Measurements from ENCODE around the gene RND2. TPM values are rescaled to one million over a fixed set of nuclear protein-coding genes. Genes with fewer than 3 reads are reported as not detected.
"Not testable (repeated sequence)": the region's sequence is repeated elsewhere in the genome, so short reads cannot be mapped to it uniquely, and the experiment has no call there.

The RND2 gene
- total RNA-seq, 1 donor: 1.3 TPM

DNA sequence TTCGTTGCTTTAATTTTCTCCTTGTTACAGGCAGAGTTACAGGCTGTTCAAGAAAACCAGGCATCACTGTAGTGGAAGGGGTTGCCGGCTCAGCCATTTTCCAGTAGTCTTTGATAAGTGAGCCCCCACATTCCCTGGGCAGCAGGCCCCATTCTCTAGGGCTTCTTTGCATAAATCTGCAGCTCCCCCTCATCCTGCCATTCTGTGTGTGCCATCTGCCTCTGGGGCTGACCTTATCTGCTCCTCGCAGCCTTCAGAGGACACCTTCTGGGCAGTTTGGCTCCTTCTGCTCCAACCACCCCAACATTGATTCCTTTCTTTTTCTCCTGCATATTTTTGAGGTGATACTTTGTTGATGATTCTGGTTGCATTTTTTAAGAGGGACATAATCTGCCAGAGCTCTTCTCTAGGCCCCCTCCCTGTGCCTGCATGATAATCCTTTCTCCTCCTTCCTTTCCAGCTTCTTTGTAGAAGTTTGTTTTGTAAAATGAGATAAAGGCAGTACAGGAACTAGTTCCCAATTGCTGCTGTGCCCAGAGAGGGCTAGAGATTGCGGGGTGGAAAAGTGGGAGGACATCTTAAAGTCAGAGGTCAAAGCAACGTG is 17.1 kb downstream of the RND2 start:
- TF ChIP-seq, protein P1, sequence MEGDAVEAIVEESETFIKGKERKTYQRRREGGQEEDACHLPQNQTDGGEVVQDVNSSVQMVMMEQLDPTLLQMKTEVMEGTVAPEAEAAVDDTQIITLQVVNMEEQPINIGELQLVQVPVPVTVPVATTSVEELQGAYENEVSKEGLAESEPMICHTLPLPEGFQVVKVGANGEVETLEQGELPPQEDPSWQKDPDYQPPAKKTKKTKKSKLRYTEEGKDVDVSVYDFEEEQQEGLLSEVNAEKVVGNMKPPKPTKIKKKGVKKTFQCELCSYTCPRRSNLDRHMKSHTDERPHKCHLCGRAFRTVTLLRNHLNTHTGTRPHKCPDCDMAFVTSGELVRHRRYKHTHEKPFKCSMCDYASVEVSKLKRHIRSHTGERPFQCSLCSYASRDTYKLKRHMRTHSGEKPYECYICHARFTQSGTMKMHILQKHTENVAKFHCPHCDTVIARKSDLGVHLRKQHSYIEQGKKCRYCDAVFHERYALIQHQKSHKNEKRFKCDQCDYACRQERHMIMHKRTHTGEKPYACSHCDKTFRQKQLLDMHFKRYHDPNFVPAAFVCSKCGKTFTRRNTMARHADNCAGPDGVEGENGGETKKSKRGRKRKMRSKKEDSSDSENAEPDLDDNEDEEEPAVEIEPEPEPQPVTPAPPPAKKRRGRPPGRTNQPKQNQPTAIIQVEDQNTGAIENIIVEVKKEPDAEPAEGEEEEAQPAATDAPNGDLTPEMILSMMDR (IDR thresholded peaks at IDR 0.05; ENCODE audit: insufficient read depth, low read depth, low read length): no peak
- no peak for DNase-seq (ENCODE audit: low read depth)
- H3K4me3 ChIP-seq (ENCODE audit: low read depth, low read length): no peak overlapping the region

DNA sequence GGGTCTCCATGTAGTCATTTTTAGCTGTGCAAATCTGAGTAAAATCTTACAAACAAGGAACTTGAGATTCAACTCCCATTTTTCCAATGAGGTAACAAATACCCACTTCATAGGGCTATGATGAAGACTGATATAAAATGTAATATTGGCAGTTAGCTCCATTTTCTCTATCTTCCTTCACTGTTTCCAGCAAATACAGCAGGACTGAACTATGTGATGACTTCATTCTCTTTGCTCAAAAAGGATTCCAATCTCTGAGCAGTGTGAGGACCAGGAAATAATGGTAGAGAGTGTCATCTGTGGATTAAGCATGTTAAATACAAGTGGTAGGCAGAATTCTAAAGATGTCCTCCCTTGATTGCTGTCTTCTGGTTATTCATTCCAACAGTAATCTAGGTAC is 18.3 kb downstream of the RND2 start:
- H3K4me3 ChIP-seq (ENCODE audit: low read depth, low read length): no peak overlapping the region
- no peak for DNase-seq (ENCODE audit: low read depth)

DNA sequence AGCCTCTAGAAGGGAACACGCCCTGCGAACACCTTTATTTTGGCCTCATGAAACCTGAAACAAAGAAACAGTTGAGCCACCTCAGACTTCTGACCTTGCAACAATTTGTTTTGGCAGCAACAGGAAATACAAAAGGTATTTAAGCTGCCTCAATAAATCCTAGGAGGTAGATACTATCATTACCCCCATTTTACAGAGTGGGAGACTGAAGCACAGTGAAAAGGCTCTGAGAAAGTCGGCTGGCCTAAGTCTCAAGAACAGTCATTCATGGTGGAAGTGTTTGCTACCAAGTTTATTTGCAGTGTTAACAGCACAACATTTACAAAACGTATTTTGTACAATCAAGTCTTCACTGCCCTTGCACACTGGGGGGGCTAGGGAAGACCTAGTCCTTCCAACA is 19.0 kb downstream of the RND2 start:
- TF ChIP-seq, protein P1 (IDR thresholded peaks at IDR 0.05; ENCODE audit: insufficient read depth, low read depth, low read length): no peak
- DNase-seq (ENCODE audit: low read depth): no peak
- no peak overlapping the region for H3K4me3 ChIP-seq (ENCODE audit: low read depth, low read length)

More for the DNA sequence above, 18.3 kb downstream of the RND2 start:
- TF ChIP-seq, protein P1 (IDR thresholded peaks at IDR 0.05; ENCODE audit: insufficient read depth, low read depth, low read length): no peak

GRCh38 chr17:43051969-43052368 is 26.9 kb downstream of the RND2 start:
- no peak overlapping the region for H3K4me3 ChIP-seq (ENCODE audit: low read depth, low read length)
- DNase-seq (ENCODE audit: low read depth): no peak
- TF ChIP-seq, protein P1 (IDR thresholded peaks at IDR 0.05; ENCODE audit: insufficient read depth, low read depth, low read length): no peak

DNA sequence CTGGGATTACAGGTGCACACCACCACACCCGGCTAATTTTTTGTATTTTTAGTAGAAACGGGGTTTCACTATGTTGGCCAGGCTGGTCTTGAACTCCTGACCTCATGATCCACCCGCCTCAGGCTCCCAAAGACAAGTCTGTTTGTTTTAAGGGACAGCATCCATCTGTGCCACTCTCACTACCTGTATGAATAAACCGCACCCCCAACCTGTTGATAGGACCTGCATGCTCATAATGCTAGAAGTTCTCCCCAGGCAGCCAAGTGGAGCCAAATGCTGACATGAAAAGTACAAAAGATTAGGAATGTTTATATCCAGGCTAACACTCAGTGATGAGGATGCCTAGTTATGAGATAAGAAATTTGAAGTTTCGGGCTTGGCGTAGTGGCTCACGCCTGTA is 28.0 kb downstream of the RND2 start:
- DNase-seq (ENCODE audit: low read depth): not testable (repeated sequence)

GRCh38 chr17:43056051-43056450 is 31.0 kb downstream of the RND2 start:
- no peak for DNase-seq (ENCODE audit: low read depth)
- TF ChIP-seq, protein P1 (IDR thresholded peaks at IDR 0.05; ENCODE audit: insufficient read depth, low read depth, low read length): no peak
- H3K4me3 ChIP-seq (ENCODE audit: low read depth, low read length): no peak overlapping the region

More for the DNA sequence above, 28.0 kb downstream of the RND2 start:
- not testable (repeated sequence) for H3K4me3 ChIP-seq (ENCODE audit: low read depth, low read length)

GRCh38 chr17:43062984-43063638 is 38.1 kb downstream of the RND2 start:
- no peak overlapping the region for H3K4me3 ChIP-seq (ENCODE audit: low read depth, low read length)
- TF ChIP-seq, protein P1 (IDR thresholded peaks at IDR 0.05; ENCODE audit: insufficient read depth, low read depth, low read length): no peak
- no peak for DNase-seq (ENCODE audit: low read depth)
